DMS79 (cell line): ENCODE data around the gene SIPA1.
"Not testable (repeated sequence)": the region's sequence is repeated elsewhere in the genome, so short reads cannot be mapped to it uniquely, and the experiment has no call there.

Experiments used
- DNase-seq: peaks from one replicate; lab custom pipeline; 2025; lab: John Stamatoyannopoulos, UW

Gene SIPA1

GRCh38 chr11:65658174-65659021, 20.5 kb downstream of the SIPA1 start:
- no peak for DNase-seq

DNA sequence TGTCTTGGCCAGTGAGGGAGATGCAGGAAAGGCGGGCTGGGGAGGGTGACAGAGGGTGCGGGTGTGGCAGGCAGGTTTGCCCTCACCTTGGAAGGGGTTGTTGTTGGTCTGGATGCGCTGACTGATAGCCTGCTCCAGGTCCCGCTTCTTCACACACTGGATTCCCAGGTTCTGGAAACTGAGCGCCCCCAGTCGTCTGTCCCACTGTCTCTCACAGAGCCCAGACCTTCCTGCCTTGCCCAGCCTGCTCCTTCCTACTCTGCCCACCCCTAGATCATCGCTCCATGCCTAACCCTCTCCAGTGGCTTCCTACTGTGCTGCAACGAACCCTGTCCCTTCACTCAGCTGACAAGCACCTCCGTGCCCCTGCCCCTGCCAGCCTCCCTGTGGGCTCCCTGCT, 22.1 kb downstream of the SIPA1 start:
- no peak for DNase-seq

GRCh38 chr11:65660908-65661307, 23.0 kb downstream of the SIPA1 start:
- DNase-seq, result not testable (repeated sequence)

- DNase-seq, result no peak
Measured at GRCh38 chr11:65661599-65662246, 23.8 kb downstream of the SIPA1 start.

DNA sequence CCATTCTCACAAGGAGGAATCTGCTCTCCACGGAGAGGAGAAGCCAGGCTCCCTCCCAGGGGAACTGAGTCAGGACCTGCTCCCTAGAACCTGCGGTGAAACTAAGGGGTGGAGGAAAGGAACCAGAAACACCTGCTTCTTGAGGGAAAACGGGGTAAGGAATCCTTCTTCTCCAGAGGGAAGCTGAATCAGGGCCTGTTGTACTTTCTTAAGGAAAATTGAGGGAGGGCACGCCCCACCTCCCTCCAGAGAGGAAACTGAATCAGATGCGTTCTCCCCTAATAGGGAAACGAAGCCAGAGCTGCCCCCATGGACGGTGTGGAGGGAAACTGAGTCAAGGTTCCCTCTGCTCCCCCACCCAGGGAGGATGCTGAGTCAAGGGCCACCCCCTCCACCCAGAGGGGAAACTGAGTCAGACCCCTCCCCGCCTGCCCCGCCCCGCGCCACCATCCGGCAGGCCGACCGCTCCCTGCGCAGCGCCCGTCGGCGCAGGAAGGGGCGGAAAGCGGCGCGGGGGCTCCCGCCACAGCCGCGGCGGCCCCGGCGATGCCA, 24.4 kb downstream of the SIPA1 start:
- DNase-seq, result no peak

DNA sequence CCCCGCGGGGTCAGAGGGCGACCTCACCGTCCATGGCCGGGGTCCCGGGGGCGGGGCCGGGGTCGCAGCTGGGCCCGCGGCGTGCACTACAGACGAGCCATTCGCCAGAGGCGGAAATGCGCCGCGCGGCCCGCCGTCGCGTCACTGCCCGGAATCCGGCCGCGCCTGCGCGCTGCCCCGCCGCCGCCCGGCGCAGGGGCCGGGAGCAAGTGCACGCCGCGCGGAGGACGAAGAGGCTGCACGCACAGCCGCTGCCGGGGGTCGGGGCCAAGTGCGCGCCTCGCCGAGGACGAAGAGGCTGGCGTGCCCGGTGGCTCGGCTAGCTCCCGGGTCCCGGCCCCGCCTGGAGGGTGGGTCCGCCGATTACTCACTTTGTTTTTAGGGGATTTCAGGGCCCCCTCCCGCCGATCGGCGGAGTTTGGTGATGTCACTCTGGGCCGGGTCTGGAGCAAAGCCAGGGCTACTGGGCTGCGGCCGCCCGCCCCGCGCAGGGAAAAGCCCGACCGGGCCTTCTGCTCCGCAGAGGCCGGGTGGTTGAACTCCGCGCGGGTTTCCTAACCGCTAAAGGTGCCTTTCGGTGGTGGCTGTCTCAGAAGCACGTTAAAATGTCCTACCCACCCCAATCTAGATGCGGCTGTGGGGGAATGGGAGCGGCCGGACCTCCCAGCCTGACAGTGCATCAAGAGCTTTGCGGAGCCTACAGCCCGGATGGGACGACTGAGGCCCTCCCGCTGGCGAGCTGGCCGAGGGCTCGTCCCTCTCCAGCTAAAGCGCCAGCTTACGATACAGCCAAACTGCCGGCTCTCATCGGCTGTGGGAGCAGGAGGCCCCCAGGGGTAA, 25.1 kb downstream of the SIPA1 start, which contains the start of gene RELA:
TSS of gene RELA (minus strand) at position 118 of the 840 bp plus-strand sequence. CDS start at position 34, 84 bp downstream.
- DNase-seq, result peak; percentile 64

- no peak for DNase-seq
Measured at GRCh38 chr11:65663639-65664200, 25.8 kb downstream of the SIPA1 start.

DNA sequence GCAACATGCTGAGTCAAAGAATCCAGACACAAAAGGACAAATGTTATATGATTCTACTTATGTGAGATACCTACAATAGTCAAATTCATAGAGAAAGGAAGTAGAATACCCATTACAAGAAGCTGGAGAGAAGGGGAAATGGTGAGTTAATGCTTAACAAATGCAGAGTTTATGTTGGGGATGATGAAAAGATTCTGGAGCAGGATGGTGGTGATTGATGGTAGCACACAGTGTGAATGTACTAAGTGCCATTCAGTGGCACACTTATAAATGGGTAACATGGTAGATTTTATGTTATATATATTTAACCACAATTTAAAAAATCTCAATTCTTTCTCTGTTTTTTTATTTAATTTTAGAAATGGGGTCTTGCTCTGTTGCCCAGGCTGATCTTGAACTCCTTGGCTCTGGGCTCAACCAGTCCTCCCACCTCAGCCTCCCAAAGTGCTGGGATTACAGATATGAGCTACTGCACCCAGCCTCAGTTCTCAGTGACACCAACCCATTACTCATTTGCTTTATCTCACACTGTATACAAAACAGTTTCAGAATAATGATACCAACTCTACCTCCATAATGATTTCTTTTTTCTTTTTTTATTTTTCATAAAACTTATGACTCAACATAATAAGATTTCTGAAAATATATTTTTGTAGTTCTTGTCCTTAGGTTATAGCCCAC, 34.4 kb downstream of the SIPA1 start:
- no peak for DNase-seq

- no peak for DNase-seq
Measured at GRCh38 chr11:65672982-65673381, 35.1 kb downstream of the SIPA1 start.

DNA sequence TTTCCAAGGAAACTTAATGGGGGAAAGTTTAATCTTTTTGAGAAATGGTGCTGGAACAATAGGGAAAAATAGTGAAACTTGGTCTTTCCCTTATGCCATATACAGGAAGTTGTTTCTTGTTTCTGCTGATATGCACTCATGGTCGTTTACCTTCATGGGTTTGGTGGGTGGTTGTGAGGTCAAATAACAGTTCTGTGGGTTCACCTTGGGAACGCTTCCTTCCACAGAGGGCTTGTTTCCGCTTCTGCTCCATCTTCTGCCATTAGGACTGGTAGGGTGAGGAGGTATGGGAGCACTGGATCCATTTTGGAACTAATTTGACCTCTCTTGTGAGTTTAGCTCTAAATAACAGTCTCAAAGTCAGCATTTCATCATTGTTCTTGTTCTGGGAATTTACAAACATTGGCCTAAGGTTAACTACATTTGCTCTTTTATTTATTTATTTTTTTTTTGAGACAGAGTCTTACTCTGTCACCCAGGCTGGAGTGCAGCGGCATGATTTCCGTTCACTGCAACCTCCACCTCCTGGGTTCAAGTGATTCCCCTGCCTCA, 42.4 kb downstream of the SIPA1 start:
- DNase-seq, result no peak

DNA sequence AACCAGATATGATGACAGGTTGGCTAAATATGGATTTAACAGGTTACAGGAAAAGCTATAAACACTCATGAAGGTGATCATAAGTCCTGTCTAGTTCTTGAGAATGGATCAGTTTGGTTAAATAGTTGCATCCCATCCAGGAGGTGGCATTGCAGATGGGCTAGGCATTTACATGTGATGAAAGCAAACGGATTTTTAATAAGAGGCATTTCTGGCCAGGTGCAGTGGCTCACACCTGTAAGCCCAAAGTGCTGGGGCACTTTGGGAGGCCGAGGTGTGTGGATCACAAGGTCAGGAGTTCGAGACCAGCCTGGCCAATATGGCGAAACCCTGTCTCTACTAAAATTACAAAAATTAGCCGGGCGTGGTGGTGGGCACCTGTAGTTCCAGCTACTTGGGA, 45.6 kb downstream of the SIPA1 start:
- DNase-seq, result not testable (repeated sequence)

DNA sequence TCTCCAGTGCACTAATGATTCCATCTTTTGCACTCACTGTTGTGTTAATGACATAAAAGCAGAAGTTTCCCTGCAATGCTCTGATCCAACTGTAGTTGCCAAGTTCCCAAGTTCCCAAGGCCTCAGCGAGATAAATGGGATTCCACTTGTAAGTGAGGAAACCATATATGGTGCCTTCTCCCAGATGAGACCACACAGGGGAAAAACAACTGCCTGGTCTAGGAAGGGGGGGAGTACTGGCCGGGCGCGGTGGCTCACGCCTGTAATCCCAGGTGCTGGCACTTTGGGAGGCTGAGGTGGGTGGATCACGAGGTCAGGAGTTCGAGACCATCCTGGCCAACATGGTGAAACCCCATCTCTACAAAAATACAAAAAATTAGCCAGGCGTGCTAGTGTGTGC, 48.1 kb downstream of the SIPA1 start:
- DNase-seq, result no peak

DNA sequence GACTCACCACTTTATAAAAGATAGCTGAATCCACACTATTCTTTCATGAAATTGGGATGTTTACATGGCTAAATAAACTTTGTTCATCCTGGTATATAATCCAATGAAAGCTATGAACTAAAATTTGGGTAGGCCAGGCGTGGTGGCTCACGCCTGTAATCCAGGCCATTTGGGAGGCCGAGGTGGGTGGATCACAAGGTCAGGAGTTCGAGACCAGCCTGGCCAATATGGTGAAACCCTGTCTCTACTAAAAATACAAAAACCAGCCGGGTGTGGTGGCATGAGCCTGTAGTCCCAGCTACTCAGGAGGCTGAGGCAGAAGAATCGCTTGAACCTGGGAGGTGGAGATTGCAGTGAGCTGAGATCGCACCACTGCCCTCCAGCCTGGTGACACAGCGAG, 53.9 kb downstream of the SIPA1 start:
- not testable (repeated sequence) for DNase-seq

- DNase-seq, result no peak
Measured at GRCh38 chr11:65692367-65692766, 54.5 kb downstream of the SIPA1 start.

DNA sequence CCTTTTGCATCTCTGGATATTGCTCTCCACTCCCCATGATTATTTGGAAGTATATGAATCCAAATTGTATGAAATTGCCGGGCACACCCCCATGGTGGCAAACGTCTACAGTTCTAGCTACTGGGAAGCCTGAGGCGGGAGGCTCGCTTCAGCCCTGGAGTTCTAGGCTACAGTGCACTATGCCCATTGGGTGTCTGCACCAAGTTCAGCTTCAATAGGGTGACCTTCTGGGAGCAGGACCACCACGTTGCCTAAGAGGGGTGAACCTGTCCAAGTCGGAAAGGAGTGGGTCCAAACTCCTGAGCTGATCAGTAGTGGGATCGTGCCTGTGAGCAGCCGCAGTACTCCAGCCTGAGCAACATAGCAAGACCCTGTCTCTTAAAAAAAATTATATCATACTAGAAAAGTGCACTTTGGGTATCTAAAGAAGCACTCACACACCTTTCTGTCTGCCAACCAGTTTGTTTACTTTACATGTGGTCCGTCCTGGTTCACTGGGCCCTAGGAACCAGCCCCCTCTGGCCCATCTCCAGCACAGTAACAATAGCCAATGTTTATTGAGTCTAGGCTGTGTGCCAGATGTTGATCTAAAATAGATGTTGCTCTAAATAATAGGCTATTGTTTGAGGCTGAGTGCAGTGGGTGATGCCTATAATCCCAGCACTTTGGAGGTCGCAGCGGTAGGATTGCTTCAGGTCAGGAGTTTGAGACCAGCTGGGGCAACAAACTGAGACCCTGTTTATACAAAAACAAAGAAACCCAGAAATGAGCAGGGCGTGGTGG, 57.7 kb downstream of the SIPA1 start:
- DNase-seq, result peak; percentile 94

GRCh38 chr11:65696802-65697552, 59.1 kb downstream of the SIPA1 start:
- no peak for DNase-seq

DNA sequence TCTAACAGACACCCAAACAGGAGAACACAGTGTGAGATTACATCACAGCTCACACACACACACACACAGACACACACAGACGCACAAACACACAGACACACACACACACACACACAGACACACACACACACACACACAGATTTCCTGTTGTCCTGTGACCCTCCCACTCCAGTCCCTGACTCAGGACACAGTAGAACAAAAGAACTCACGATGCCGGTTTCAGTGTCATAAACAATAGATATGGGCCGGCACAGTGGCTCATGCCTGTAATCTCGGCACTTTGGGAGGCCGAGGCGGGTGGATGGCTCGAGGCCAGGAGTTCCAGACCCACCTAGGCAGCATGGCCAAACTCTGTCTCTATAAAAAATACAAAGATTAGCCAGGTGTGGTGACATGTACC, 60.3 kb downstream of the SIPA1 start:
- DNase-seq, result no peak

GRCh38 chr11:65699306-65699705, 61.4 kb downstream of the SIPA1 start:
- DNase-seq, result no peak

DNA sequence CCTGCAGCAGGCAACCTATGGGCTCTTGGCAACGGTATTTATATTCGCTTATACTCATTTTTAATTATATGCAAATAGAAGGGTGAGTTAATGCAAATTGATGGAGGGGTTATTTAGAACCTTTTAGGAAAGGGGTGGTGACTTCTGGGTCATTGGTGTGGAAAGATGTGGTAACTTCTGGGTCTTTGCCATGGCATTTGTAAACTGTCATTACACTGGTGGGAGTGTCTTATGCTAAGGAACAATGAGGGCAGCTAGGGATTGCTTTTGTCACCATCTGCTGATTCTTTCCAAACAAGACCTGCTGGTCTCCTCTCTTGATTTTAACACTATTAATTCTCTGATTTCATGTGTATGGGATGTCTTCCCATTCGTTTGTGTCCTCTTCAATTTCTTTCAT, 62.5 kb downstream of the SIPA1 start:
- DNase-seq, result no peak
